Stimulated activated CD4-positive, alpha-beta T cell treated with anti-CD3 and anti-CD28 coated beads, Interleukin-1b, Interleukin-23, amount 100 ng/mL, for 4 hours (primary cell): ENCODE results near the gene LRRC27.
A peak's percentile ranks its signal among the peaks of the same experiment; 100 is the strongest.

Source experiments
- DNase-seq, 2 donors: peaks; one replicate each; pipeline ENCODE4 v3.0.0-alpha.2; 2020; ENCODE audit warnings: low read depth in 2 of 2

Gene LRRC27

GRCh38 chr10:132301371-132302330, 30.3 kb upstream of the LRRC27 start:
- no peak for DNase-seq

DNA sequence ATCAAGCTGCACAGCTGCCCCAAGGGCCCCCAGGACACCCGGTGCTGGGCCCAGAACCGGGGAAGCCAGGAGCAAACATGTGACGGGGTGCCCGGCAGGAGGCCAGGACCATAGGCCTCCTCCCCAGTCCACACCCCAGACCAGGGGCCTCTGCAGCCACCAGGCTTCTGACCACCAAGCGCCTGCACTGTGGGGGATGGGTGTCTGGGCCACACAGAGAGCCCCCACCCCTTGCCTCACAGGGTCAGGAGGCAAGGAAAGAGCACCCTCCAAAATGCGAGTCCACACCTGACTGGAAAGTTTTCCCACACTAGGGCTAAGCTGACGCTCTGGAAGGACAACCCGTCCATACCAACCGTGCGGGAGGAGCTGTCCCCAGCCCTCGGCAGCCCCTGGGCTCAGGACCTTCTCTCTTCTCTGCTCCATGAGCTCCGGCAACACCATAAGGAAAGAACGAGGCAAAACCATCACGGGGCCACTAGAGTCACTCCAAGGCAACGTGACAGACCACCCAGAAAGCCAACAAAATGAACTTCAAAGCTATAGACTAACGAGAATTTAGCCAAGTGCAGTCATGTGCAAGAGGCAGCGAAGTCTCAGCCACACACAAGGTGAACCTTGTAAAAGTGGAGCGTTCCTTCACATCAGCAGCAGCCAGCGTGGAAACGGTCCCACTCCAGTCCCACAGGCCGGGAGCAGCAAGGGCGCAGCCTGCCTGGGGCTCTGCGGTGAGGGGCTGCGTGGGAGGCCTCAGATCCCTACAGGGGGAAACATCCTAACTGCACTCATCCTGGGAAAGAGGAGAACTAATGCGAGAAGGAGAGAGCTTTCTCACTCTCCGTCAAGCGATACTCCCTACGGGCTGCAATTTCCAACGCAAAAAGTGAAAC, 29.3 kb upstream of the LRRC27 start:
- no peak for DNase-seq

GRCh38 chr10:132303361-132304115, 28.5 kb upstream of the LRRC27 start:
- DNase-seq, result no peak

GRCh38 chr10:132304756-132305509, 27.1 kb upstream of the LRRC27 start:
- DNase-seq, result no peak

DNA sequence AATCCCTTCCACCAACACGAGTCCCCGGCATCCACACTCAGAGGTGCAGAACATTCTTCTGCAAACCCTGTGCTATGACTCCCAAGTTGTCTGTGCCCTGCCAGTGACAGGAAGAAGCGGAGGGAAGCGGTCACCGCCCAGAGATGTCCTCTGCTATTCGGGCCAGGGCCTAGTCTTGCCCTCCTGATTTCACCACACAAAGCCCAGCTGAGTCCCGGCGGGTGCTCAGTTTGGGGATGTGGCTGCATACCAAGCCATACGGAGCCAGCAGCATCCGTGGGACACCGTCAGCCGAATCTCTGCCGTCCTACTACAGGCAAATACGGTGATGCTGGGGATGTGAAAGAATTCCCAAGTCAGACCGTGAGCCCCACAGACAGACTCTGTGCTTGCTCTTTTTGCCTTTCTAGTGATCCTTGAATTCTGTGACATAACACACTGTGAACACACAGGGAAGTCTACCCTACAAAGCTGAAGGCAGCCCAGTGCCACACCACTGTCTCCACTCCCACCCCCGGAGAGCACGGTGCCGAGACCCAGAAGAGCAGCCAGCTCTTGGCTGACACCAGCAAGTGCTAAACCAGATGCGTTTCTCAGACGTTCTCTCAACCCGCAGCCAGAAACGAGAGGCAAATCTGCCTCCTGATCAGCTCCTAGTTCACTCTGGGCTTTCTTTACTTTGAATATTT, 26.2 kb upstream of the LRRC27 start:
- DNase-seq, result no peak

DNA sequence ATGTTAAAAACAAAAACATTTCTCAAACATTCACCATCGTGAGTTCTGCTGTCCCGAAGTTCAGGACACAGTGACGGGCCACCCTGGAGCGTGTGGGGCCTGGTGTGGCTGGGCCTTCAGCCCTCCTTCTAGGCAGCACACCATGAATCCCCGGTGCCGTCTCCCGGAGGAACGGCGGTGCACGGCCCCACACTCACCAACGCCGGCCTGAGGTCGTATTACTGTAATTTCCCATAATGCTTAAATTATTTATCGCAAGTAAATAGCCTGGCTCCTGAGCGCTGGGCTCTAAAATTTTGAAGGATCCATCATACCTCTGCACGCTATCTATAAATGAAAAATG, 25.7 kb upstream of the LRRC27 start:
- DNase-seq, result no peak

DNA sequence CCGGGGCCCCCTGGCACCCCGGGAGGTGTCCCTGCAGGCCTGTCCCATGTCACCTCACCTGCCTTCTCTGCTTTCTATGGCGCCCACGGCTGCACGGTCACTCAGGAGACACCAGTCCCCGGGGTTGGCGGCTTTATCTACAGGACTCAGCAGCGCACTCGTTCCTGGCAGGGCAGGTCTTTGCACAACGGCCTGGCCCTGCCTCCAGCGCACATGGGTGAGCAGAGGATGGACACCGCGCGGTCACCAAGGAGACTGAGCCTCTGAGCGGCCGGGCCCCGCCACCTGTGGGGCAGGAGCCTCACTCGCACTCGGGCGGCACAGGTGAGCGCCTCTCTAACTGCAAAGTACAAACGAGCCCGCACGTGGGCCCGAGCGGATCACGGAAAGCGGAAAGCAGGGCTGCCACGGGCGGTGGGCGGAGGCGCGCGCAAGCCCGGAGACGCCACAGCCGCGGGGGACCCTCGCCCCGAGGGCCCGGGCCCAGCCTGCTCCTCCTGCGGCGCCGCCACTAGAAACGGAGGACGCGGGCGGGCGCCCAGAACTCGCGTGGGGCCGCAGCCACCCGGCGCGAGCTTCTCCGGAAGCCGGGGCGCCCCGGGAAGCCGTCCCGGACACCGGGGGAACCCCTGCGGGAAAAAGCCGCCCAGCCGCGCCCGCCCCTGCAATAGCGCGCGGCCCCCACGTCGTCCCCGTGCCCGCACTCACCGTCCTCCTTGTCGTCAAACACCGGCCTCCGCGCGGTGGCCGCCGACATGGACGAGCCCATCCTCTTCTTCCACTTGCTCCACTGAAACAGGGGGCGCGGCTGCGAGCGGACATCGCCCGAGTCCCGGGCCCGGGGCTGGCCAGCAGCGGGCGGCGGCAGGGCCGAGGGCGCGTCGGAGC, 24.9 kb upstream of the LRRC27 start:
- peak; percentile 31 to 41 for DNase-seq

- peak; percentile 88 to 92 for DNase-seq
These were observed 24.0 kb upstream of the LRRC27 start, which contains the start of gene STK32C for GRCh38 chr10:132307823-132308586. Gene STK32C, minus strand, starts transcription at chr10:132307950. Its CDS starts 117 bp downstream, at chr10:132307833.

- no peak for DNase-seq
These were observed 23.2 kb upstream of the LRRC27 start for GRCh38 chr10:132308587-132309470.

DNA sequence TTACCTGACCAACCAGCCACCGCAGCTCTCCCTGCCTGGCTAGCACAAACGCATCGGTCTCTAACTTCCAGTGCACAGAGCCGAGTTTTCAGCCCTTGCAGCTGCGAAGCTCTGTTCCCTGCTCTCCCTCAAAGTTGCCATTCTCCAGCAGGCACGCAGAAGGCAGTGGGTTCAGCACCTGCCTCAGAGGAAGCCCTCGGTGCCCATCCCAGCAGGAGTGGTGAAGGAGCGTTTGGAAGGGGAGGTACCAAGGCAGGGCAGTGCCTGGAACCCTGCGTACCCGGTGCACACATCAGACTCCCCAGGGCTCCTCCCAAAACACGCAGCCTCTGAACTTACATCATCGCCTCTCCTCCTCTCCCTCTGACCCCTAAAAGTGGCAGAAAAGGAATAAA, 22.5 kb upstream of the LRRC27 start:
- DNase-seq, result no peak

DNA sequence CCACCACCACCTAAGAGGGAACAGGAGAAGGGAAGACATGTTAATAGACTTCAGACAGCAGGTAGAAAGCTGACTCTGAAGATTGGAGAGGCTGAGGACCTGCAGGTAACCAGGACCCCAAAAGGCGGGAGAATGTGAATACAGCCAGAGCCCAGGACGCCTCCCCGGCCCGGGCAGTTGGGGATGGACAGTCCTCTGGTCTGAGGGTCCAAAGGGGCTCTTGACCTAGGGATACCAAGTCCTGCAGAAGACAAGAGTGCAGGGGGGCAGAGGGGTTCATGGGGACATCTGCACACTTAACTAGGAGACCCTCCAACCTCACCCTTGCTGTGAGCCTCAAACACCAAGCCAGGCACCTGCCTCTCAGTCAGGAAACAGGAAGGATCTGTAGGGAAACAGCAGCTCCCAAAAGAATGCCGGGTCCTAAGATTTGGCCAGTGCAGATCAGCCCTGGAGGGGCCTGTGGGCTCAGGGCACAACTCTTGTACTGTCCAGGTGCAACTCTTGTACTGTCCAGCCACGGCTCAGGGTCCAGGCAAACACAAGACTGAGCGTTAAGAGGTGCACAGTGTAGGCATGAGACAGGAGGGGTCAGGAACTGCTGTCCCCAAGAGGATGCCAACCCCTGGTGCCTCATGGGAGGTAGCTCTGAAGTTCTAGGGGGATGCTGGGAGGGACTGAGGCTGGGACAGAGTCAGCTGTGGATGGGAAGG, 22.0 kb upstream of the LRRC27 start:
- no peak for DNase-seq

GRCh38 chr10:132310701-132311337, 21.2 kb upstream of the LRRC27 start:
- no peak for DNase-seq

GRCh38 chr10:132311338-132311939, 20.6 kb upstream of the LRRC27 start:
- DNase-seq, result no peak

- DNase-seq, result no peak
These were observed 18.7 kb upstream of the LRRC27 start for GRCh38 chr10:132313305-132313704.

DNA sequence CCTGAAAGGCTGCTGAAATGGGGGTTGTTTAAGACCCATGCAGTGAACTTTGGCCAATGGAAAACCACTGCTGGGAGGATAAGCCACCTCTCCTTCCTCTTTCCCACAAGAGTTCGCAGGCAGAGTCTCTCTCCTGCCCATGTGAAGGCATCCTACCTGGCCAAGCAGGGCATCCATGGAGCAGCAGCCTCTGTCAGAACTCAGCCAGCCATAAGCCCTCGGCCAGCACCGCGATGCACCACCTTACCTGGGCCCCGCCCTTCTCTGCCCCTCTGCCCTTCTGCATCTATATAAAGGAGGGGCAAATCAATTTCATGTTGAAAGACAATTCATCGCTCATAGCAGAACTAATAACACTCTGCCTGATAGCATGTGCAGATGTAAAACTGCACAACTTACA, 18.1 kb upstream of the LRRC27 start:
- no peak for DNase-seq

DNA sequence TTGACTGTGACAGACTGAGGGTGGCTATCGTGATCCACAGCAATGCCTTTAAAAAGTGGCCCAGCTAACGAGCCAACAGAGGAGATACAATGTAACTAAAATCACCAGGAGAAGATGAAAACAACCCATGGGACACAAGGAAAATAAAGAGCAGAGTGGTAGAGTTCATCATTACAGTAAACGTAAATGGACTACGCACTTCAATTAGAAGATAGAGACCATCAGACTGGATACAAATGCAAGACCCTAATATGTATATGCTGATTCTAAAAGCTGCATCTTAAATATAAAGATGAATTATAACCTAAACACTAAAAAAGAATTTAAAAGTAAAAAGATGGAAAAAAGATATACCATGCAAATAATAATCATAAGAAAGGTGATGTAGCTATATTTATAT, 17.7 kb upstream of the LRRC27 start:
- DNase-seq, result no peak
